Muscle layer of colon (tissue), 2 donors: Measurements from ENCODE around the gene CDC42EP3.
A peak's percentile ranks its signal among the peaks of the same experiment; 100 is the strongest.

Source experiments
- H3K27ac ChIP-seq: one replicate; pipeline ENCODE4 v1.7.0; 2013; ENCODE audit warnings: low read depth, mild to moderate bottlenecking, low read length, moderate library complexity
- H3K27me3 ChIP-seq, 2 donors: one replicate each; pipeline ENCODE4 v1.7.0; 2013; ENCODE audit warnings: low read length in 2 of 2, mild to moderate bottlenecking in 2 of 2; ENCODE audit not compliant: insufficient read depth in 2 of 2, control insufficient read depth in 1 of 2
- H3K36me3 ChIP-seq: one replicate; pipeline ENCODE4 v1.7.0; 2013; ENCODE audit warnings: mild to moderate bottlenecking, low read length; ENCODE audit not compliant: insufficient read depth
- H3K4me1 ChIP-seq: one replicate; pipeline ENCODE4 v1.7.0; 2013; ENCODE audit warnings: mild to moderate bottlenecking, low read length; ENCODE audit not compliant: insufficient read depth
- H3K4me3 ChIP-seq, 2 donors: one replicate each; pipeline ENCODE4 v1.7.0; 2013; ENCODE audit warnings: low read length in 2 of 2, low read depth in 1 of 2, mild to moderate bottlenecking in 1 of 2, moderate library complexity in 1 of 2
- H3K9ac ChIP-seq: one replicate; pipeline ENCODE4 v1.7.0; 2013; ENCODE audit warnings: low read length
- H3K9me3 ChIP-seq: one replicate; pipeline ENCODE4 v1.7.0; 2013; ENCODE audit warnings: mild to moderate bottlenecking, low read length
- donor health status: abdominal sarcoma.
- donor health status: Adenocarcinoma of cecum.

Gene CDC42EP3, protein sequence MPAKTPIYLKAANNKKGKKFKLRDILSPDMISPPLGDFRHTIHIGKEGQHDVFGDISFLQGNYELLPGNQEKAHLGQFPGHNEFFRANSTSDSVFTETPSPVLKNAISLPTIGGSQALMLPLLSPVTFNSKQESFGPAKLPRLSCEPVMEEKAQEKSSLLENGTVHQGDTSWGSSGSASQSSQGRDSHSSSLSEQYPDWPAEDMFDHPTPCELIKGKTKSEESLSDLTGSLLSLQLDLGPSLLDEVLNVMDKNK

DNA sequence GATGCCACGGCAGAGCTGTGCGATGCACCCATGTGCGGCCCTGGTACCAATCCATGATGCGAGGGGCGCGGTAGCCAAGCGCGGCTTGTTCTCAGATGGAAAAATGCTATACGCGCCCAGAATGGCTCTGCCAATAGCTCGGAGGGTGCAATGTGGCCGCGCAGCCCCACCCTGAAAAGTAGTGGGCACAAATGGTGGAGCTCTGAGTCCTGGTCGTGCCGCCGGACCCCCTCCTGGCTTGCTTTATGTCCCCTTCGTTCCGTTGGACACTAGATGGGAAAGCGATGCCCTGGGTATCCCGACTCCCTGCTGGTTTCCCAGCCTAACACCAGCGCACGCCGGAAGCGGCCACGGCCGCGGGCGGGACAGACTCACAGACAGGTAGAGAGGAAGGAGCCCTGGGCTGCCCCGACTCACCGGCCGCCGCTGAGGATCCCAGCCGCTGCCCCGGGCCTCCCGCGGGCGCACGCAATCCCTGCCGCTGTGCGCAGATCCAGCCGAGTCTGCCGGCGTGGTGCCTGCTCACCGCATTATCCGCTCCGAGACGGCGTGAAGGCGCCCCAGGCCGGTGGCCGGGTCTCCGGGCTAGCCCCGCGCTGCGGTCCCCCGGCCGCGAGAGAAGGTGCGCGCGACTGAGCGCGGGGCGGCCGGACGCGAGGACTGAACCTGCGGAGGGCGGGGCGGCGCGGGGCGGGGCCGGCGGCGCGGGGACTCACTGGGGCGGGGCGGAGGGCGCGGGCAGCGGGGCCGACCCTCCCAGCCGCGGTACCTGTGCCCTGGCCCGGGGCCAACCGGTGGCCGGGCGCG is at the start of gene CDC42EP3:
Gene CDC42EP3, minus strand, starts transcription at position 634 of the 807 bp plus-strand sequence. CDS start 25,055 bp downstream, outside the sequence.
- Histone ChIP-seq H3K27me3 (no peaks in the 10 kb centered on the region), H3K9me3 (no peaks in the 10 kb centered on the region), H3K36me3 (peaks cover 5% of the 10 kb centered on the region), H3K4me1 (peaks cover 34% of the 10 kb centered on the region), H3K27ac (peak within 1 kb of the TSS; percentile 99), H3K4me3 (peak within 1 kb of the TSS; percentile 87 to 95), H3K9ac (peak within 1 kb of the TSS; percentile 95)

DNA sequence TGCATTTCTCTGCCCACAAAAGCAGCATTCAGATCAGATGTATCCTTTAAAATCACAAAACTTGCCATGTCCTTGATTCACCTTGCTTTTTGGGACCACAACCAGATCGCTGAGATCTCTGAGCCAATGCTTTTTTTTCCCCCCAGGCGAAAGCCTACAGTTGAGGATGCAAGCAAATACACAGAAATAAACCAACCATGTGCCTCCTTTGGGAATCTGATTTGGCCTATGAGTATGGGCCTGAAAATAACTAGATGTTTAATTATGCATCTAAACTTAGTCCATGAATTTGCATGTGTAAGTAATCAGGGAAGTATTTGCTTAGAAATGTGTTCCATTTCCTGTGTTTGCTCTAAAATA is 49.7 kb upstream of the CDC42EP3 start:
- no peaks in the 10 kb centered on the region for H3K27me3 ChIP-seq
- H3K36me3 ChIP-seq, result no peaks in the 10 kb centered on the region
- H3K4me1 ChIP-seq, result no peaks in the 10 kb centered on the region
- no peak overlapping the region for H3K4me3 ChIP-seq
- H3K27ac ChIP-seq, result no peak overlapping the region
- no peak overlapping the region for H3K9ac ChIP-seq
- no peaks in the 10 kb centered on the region for H3K9me3 ChIP-seq

DNA sequence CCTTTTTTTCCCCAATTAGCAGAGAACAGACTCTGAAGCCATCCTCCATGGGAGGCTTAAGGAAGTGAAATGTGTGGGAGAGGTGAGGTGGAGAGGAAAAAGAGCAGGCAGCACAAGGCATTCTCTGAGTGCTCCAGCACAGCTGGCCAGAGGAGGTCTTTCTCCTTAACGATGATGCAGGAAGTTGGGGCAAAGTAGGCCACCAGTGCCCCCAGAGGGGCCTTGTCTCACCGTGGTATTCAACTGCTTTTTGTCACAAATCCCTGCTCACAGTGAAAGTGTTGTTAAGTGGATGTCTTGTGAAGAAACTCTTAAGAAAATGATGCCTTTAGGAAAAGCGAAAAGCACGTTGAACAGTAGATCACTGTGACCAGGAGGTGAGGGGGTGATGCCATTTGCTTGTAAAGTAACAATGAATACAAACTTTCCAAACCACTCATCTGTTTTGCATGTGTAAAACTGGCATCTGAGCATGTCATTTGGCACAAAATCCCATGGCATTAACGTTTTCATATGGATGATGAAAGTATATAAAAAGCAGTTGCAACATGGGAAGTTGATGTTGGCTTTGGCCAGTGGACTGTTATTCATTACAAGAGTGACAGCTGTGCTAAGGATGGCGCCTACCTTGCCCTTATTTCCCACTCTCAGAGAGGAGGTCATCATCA is 49.2 kb upstream of the CDC42EP3 start:
- H3K9me3 ChIP-seq, result no peaks in the 10 kb centered on the region
- H3K9ac ChIP-seq, result no peak overlapping the region
- no peaks in the 10 kb centered on the region for H3K27me3 ChIP-seq
- no peak overlapping the region for H3K27ac ChIP-seq
- H3K4me3 ChIP-seq, result no peak overlapping the region
- no peaks in the 10 kb centered on the region for H3K4me1 ChIP-seq
- H3K36me3 ChIP-seq, result no peaks in the 10 kb centered on the region

DNA sequence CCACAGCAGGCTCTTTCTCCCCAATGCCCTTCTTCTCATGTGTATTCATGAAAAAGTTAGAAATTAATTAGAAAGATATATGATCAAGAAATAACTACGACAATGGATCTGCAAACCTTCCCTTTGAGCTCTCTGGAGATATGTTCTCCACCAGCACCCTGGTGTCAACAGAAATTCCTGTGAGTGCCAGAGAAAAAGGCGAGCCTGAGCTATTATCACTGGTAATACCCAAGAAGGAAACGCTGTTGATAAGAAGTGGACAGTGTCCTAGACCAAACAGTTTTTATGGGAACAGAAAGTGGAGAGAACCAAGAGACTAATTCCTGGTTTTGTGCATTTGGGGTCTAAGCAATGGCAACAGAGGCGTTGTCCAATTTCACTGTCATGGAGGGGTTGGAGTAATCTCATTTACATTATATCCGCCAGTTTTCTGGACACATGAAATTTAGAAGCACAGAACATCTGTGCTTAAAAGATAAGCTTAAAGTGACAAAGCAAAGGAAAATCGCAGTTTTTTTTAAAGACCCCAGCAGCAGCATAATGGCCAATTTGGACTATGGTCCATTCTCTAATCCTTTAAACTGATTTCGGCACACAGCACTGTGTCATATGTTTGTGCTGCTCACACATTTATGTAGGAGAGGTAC is 47.2 kb upstream of the CDC42EP3 start:
- H3K36me3 ChIP-seq, result no peaks in the 10 kb centered on the region
- H3K9ac ChIP-seq, result no peak overlapping the region
- no peak overlapping the region for H3K27ac ChIP-seq
- no peaks in the 10 kb centered on the region for H3K9me3 ChIP-seq
- H3K4me1 ChIP-seq, result no peaks in the 10 kb centered on the region
- H3K4me3 ChIP-seq, result no peak overlapping the region
- no peaks in the 10 kb centered on the region for H3K27me3 ChIP-seq

DNA sequence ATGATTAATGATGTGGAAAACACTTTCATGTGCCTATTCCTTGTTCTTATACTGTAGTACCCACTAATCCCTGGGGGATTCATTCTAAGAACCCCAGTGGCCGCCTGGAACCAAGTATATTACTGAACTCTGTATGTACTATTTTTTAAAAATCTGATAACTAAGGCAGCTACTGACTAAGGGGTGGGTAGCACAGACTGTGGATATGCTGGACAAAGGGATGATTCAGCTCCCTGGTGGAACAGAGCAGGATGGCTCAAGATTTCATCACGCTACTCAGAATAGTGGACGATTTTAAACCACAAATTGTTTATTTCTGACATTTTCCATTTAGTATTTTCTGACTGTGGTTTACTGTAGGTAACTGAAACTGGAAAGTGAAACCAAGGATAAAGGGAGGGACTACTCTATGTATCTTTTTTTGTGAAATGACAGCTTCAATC is 41.8 kb upstream of the CDC42EP3 start:
- Histone ChIP-seq H3K9ac (no peak overlapping the region), H3K4me3 (no peak overlapping the region), H3K27ac (no peak overlapping the region), H3K27me3 (no peaks in the 10 kb centered on the region), H3K4me1 (no peaks in the 10 kb centered on the region), H3K9me3 (no peaks in the 10 kb centered on the region), H3K36me3 (no peaks in the 10 kb centered on the region)

DNA sequence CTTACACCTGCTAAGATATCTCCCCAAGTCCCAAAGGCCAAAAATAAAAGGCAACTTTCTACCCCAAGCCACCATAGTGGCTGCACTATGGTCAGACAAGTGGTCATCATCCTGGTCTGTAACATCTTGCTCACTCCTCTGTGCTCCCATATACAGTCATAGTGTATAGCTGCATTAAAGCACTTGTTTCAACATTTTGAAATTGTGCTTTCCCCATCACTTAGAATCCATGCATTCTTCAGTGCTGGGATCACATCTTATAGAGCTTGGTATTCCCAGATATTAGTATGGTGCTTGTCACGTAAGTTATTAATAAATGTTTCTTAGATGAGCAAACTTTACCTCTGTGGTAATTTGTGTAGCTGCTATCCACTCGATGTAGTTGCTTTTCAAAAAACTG is 40.4 kb upstream of the CDC42EP3 start:
- H3K36me3 ChIP-seq, result no peaks in the 10 kb centered on the region
- no peak overlapping the region for H3K9ac ChIP-seq
- H3K9me3 ChIP-seq, result no peaks in the 10 kb centered on the region
- H3K4me3 ChIP-seq, result no peak overlapping the region
- no peaks in the 10 kb centered on the region for H3K27me3 ChIP-seq
- H3K4me1 ChIP-seq, result peaks cover 5% of the 10 kb centered on the region
- H3K27ac ChIP-seq, result no peak overlapping the region

DNA sequence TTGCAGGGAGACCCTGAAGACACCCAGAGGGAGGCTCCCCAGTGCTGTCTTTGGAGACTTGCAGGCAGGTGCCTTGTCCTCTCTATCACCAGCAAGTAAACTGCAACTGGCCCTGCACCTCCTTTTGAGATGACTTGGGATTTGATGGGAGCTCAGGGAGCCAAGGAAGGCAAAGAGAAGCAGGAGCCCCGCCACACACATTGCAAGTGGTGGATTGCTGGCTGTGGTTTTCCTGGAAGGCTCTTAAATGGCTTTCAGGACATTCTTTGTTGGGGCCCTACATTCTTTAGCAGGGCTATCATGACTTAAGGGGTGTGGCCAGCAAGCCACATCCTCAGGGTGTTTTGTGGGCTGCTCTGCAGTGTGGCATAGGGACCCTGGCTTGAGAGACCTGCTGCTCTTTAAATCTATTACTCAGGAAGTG is 39.9 kb upstream of the CDC42EP3 start:
- Histone ChIP-seq H3K9ac (no peak overlapping the region), H3K27ac (no peak overlapping the region), H3K4me3 (no peak overlapping the region), H3K4me1 (peaks cover 8% of the 10 kb centered on the region), H3K27me3 (no peaks in the 10 kb centered on the region), H3K36me3 (no peaks in the 10 kb centered on the region), H3K9me3 (no peaks in the 10 kb centered on the region)

DNA sequence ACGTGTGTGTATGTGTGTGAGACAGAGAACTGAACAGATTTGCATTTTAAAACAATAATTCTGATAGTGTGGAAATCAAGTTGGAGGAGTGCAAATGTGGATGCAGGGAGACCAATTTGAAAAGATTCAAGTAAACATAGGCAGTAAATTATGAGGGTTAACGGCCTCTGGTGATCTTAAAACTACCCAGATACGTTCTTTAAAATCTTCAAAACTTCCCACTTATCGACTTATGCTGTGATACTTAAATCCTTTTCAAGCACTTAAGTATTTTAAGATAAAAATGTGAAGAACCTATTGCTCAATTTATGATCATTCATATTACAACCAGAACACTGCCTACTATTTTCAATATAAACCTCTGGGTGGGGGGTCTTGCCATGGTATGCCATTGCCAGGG is 37.7 kb upstream of the CDC42EP3 start:
- no peaks in the 10 kb centered on the region for H3K9me3 ChIP-seq
- H3K4me3 ChIP-seq, result no peak overlapping the region
- no peaks in the 10 kb centered on the region for H3K36me3 ChIP-seq
- H3K27ac ChIP-seq, result no peak overlapping the region
- peaks cover 10% of the 10 kb centered on the region for H3K4me1 ChIP-seq
- no peaks in the 10 kb centered on the region for H3K27me3 ChIP-seq
- H3K9ac ChIP-seq, result no peak overlapping the region

DNA sequence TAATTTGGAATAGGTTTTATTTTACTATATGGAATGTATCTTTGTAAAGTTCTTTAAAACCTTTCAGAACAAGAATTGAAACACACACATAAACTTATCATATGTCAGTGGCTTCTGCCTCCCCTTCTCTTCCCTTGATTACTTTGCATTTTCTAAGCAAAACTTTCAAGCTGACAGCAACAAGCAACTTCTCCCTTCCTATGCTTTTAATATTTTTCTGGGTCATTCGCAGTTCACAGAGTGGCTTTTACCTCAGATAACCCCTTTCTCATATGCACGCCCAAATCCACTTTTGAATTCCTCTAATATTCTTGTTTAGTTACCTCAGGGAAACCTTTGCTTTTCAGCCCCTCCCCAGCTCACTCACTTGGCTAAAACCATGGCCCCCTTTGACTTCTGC is 36.7 kb upstream of the CDC42EP3 start:
- H3K4me3 ChIP-seq, result no peak overlapping the region
- no peaks in the 10 kb centered on the region for H3K9me3 ChIP-seq
- no peak overlapping the region for H3K9ac ChIP-seq
- no peaks in the 10 kb centered on the region for H3K36me3 ChIP-seq
- H3K27ac ChIP-seq, result no peak overlapping the region
- H3K27me3 ChIP-seq, result no peaks in the 10 kb centered on the region
- H3K4me1 ChIP-seq, result peaks cover 10% of the 10 kb centered on the region

DNA sequence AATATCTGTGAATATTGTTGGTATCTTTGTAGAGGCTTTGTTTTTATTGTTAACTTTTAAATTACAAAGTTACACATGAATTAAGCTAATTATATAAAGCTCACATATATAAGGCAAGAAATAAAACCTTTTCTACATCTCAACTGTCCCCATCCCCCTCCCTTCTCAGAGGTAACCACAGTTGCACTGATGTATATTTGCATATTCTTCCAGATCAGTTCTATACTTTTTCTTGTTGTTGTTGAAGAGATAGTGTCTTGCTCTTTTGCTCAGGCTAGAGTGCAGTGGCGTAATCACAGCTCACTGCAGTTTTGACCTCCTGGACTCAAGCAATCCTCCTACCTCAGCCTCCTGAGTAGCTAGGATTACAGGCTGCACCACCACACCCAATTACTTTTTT is 36.0 kb upstream of the CDC42EP3 start:
- H3K27ac ChIP-seq, result no peak overlapping the region
- no peak overlapping the region for H3K9ac ChIP-seq
- H3K36me3 ChIP-seq, result no peaks in the 10 kb centered on the region
- H3K27me3 ChIP-seq, result no peaks in the 10 kb centered on the region
- peaks cover 10% of the 10 kb centered on the region for H3K4me1 ChIP-seq
- H3K4me3 ChIP-seq, result no peak overlapping the region
- H3K9me3 ChIP-seq, result no peaks in the 10 kb centered on the region
